GM19455 (cell line): ENCODE data around the gene GRIPAP1.

Source experiments
- ATAC-seq: cut with Tn5 transposase; IDR thresholded peaks from one replicate; pipeline ENCODE4 v1.9.1; 2021; ENCODE audit not compliant: unreplicated experiment

GRIPAP1 gene

GRCh38 chrX:49002091-49002935 lies at the start of gene GRIPAP1:
Gene GRIPAP1 (minus strand): TSS chrX:49002264. CDS start chrX:49002229, 35 bp downstream.
- peak; percentile 66 for ATAC-seq

GRCh38 chrX:49043987-49044281 lies 41.9 kb upstream of the GRIPAP1 start:
- ATAC-seq, result no peak

GRCh38 chrX:49043220-49043986 lies 41.3 kb upstream of the GRIPAP1 start, which contains the start of gene TFE3:
Gene TFE3 (minus strand): TSS chrX:49043357. CDS start chrX:49043226, 131 bp downstream.
- peak; percentile 91 for ATAC-seq

- ATAC-seq, result no peak
These were observed 40.6 kb upstream of the GRIPAP1 start for GRCh38 chrX:49042581-49043219.

GRCh38 chrX:49041744-49042580 lies 39.9 kb upstream of the GRIPAP1 start:
- no peak for ATAC-seq

GRCh38 chrX:49040376-49040955 lies 38.4 kb upstream of the GRIPAP1 start:
- no peak for ATAC-seq

- no peak for ATAC-seq
These were observed 37.7 kb upstream of the GRIPAP1 start for GRCh38 chrX:49039598-49040375.

- no peak for ATAC-seq
These were observed 35.9 kb upstream of the GRIPAP1 start for GRCh38 chrX:49037883-49038475.

- no peak for ATAC-seq
These were observed 28.2 kb upstream of the GRIPAP1 start for GRCh38 chrX:49030283-49030682.

- ATAC-seq, result no peak
These were observed 27.8 kb upstream of the GRIPAP1 start for GRCh38 chrX:49029876-49030275.

- ATAC-seq, result no peak
These were observed 17.7 kb upstream of the GRIPAP1 start for GRCh38 chrX:49019599-49020249.

GRCh38 chrX:49019050-49019449 lies 17.0 kb upstream of the GRIPAP1 start:
- no peak for ATAC-seq

GRCh38 chrX:49003696-49004095 lies 1.6 kb upstream of the GRIPAP1 start:
- ATAC-seq, result no peak

- ATAC-seq, result peak; percentile 32
These were observed 458 bp downstream of the GRIPAP1 start for GRCh38 chrX:49001521-49002090.

- ATAC-seq, result no peak
These were observed 1.4 kb downstream of the GRIPAP1 start for GRCh38 chrX:49000636-49001035.

GRCh38 chrX:48999030-48999429 lies 3.0 kb downstream of the GRIPAP1 start:
- no peak for ATAC-seq

- no peak for ATAC-seq
These were observed 3.7 kb downstream of the GRIPAP1 start for GRCh38 chrX:48998391-48998790.

GRCh38 chrX:48997865-48998264 lies 4.2 kb downstream of the GRIPAP1 start:
- no peak for ATAC-seq
